ENCODE results near the gene CDK2AP2. TPM values are rescaled to one million over a fixed set of nuclear protein-coding genes. Genes with fewer than 3 reads are reported as not detected.

CDK2AP2 gene
- total RNA-seq, 6 donors from 2014 or later = 36.7 to 119 (median 89.0) TPM

DNA sequence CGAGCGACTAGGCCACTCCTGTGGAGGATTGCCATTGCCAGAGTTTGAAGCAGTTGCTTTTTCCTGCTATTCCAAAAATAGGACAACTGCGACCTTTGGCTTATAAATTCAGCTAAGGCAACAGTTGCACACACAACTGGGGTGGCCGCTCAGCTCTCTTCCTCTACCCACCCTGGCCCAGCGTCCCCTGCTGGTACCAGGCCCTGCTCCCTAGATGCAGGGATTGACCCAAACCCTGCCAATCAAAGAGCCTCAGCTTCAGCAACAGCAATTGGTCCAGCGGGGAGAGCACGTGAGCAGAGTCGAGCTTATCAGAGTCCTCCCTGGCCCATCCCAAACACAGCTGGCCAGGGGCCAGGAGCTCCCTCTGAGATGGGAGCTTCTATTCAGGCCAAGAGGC, 37.3 kb upstream of the CDK2AP2 start:
- WGBS, 2 donors = 67 to 70% methylated on average over 2 to 8 of the region's 8 CpGs
- peak overlapping the region in 1 of 4 donors; percentile 57 for H3K27ac ChIP-seq
- ATAC-seq (ENCODE audit: low FRiP score in 2 of 2) = peak in 1 of 2 donors; percentile 8
- H3K4me1 ChIP-seq = peaks cover 0 to 10% (median 2%) of the 10 kb centered on the region in 4 donors
- no peaks in the 10 kb centered on the region for H3K36me3 ChIP-seq
- DNase-seq = no peak
- H3K9me3 ChIP-seq = no peaks in the 10 kb centered on the region
- H3K4me3 ChIP-seq = no peak overlapping the region
- TF ChIP-seq POLR2A (IDR thresholded peaks at IDR 0.05) = no peak
- no peak for TF ChIP-seq POLR2AphosphoS5 (IDR thresholded peaks at IDR 0.05)
- TF ChIP-seq EP300 (IDR thresholded peaks at IDR 0.05) = no peak
- TF ChIP-seq, protein P1, sequence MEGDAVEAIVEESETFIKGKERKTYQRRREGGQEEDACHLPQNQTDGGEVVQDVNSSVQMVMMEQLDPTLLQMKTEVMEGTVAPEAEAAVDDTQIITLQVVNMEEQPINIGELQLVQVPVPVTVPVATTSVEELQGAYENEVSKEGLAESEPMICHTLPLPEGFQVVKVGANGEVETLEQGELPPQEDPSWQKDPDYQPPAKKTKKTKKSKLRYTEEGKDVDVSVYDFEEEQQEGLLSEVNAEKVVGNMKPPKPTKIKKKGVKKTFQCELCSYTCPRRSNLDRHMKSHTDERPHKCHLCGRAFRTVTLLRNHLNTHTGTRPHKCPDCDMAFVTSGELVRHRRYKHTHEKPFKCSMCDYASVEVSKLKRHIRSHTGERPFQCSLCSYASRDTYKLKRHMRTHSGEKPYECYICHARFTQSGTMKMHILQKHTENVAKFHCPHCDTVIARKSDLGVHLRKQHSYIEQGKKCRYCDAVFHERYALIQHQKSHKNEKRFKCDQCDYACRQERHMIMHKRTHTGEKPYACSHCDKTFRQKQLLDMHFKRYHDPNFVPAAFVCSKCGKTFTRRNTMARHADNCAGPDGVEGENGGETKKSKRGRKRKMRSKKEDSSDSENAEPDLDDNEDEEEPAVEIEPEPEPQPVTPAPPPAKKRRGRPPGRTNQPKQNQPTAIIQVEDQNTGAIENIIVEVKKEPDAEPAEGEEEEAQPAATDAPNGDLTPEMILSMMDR (IDR thresholded peaks at IDR 0.05) = no peak
- no peaks in the 10 kb centered on the region for H3K27me3 ChIP-seq

DNA sequence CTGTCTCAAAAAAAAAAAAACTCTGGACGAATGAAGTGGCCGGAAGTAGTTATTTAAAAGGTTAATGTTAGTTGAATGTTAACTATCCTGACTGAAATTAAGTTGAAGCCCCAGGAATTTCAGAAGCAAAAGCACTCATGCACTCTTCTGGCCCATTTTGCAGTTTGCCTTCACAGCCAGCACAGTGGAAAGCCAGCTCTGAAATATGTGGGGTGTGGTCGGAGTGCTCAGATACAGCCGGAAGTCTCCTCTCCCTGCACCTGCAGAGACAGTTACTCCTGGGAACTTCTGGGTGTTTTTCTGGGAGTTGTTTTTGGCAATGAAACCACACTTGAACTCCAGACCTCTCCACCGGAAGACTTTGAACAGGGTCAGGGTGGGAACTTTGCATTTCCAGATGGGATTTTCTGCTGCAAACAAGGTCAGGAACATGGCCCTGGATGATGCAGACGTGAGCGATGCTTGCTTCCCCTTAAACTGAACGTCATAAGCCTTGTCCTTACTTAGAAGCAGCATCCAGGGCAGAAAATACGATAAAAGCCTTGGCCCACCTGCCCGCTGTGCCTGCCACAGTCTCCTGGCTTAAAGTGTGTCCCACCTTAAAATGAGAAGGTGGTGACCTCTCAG, 36.8 kb upstream of the CDK2AP2 start:
- peak overlapping the region in 2 of 4 donors; percentile 57 to 64 for H3K27ac ChIP-seq
- H3K9me3 ChIP-seq = no peaks in the 10 kb centered on the region
- H3K4me1 ChIP-seq = peaks cover 0 to 10% (median 2%) of the 10 kb centered on the region in 4 donors
- no peak overlapping the region for H3K4me3 ChIP-seq
- H3K36me3 ChIP-seq = no peaks in the 10 kb centered on the region
- DNase-seq (peak in 1 of 2 donors; percentile 30), ATAC-seq (ENCODE audit: low FRiP score in 2 of 2) (peak in 1 of 2 donors; percentile 73)
- 61 to 62% methylated on average over 8 to 10 of the region's 10 CpGs for WGBS, 2 donors
- TF ChIP-seq, protein P1 (IDR thresholded peaks at IDR 0.05) = no peak
- TF ChIP-seq POLR2A (IDR thresholded peaks at IDR 0.05) (no peak), POLR2AphosphoS5 (IDR thresholded peaks at IDR 0.05) (no peak), EP300 (IDR thresholded peaks at IDR 0.05) (no peak)
- H3K27me3 ChIP-seq = no peaks in the 10 kb centered on the region

DNA sequence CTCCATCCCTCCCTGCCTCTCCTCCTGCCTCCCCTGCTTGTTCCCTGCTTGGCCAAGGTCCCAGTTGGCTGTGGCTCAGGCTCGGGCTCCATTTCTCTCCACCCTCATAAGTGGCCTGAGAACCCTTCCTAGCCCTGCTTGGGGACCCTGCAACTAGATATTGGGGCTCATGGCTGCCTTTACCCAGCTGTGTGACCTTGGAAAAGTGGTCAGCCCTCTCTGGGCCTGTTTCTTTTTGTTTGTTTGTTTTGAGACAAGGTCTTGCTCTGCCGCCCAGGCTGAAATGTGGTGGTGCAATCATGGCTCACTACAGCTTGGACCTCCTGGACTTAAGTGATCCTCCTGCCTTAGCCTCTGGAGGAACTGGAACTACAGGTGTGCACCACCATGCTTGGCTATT, 35.6 kb upstream of the CDK2AP2 start:
- Histone ChIP-seq H3K27ac (no peak overlapping the region), H3K4me1 (peaks cover 0 to 10% (median 2%) of the 10 kb centered on the region in 4 donors), H3K36me3 (no peaks in the 10 kb centered on the region), H3K27me3 (no peaks in the 10 kb centered on the region), H3K9me3 (no peaks in the 10 kb centered on the region), H3K4me3 (no peak overlapping the region)
- TF ChIP-seq POLR2A (IDR thresholded peaks at IDR 0.05) (no peak), POLR2AphosphoS5 (IDR thresholded peaks at IDR 0.05) (no peak), EP300 (IDR thresholded peaks at IDR 0.05) (no peak)
- TF ChIP-seq, protein P1 (IDR thresholded peaks at IDR 0.05) = no peak
- WGBS, 2 donors = 43 to 67% methylated on average over 2 of the region's 2 CpGs
- DNase-seq (no peak), ATAC-seq (ENCODE audit: low FRiP score in 2 of 2) (no peak)

DNA sequence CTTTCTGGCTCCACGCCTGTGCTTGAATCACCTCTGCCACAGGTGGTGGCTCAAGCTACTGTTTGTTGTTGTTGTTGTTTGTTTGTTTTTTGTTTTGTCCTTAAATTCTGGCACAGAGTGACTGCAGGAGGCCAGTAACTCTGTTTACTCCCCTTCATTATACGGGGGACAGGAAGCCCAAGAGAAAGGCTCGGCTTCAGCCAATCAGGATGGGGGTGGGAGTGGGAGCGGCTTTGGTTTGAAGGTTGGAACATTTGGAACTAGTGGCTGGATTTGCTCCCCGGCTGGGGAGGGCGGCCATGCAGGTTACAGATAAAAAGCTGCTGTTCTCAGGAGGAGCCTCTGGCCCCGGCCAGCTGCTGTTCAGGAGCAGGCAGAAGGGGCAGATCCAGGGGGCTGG, 35.0 kb upstream of the CDK2AP2 start:
- Histone ChIP-seq H3K4me3 (no peak overlapping the region), H3K27me3 (no peaks in the 10 kb centered on the region), H3K9me3 (no peaks in the 10 kb centered on the region), H3K4me1 (peaks cover 0 to 10% (median 2%) of the 10 kb centered on the region in 4 donors), H3K27ac (no peak overlapping the region), H3K36me3 (no peaks in the 10 kb centered on the region)
- WGBS, 2 donors = 75 to 78% methylated on average over 5 to 6 of the region's 7 CpGs
- TF ChIP-seq EP300 (IDR thresholded peaks at IDR 0.05) = no peak
- no peak for TF ChIP-seq POLR2A (IDR thresholded peaks at IDR 0.05)
- no peak for TF ChIP-seq POLR2AphosphoS5 (IDR thresholded peaks at IDR 0.05)
- TF ChIP-seq, protein P1 (IDR thresholded peaks at IDR 0.05) = no peak
- DNase-seq (no peak), ATAC-seq (ENCODE audit: low FRiP score in 2 of 2) (no peak)

DNA sequence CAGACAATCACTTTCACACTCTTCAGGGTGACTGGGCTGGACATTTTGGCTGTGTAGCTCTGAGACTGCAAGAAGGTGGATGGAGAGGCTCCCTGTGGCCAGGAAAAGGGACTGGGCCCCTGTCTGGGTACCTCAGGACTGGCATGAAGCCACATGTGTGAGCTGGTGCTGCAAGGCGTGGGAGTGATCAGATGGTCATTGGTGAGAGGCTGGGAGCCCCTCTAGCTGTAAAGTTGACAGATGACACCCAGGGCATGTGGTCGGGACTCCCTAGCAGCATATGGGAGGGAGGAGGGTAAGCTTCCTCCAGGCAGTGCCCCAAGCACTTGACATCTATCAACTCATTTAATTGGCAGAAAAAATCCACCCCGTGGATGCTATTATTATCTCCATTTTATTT, 34.2 kb upstream of the CDK2AP2 start:
- 63 to 73% methylated on average over 3 of the region's 3 CpGs for WGBS, 2 donors

More for the DNA sequence above, 34.2 kb upstream of the CDK2AP2 start:
- H3K36me3 ChIP-seq = no peaks in the 10 kb centered on the region
- ATAC-seq (ENCODE audit: low FRiP score in 2 of 2) (no peak), DNase-seq (no peak)
- TF ChIP-seq POLR2A (IDR thresholded peaks at IDR 0.05) = no peak
- TF ChIP-seq EP300 (IDR thresholded peaks at IDR 0.05) = no peak
- TF ChIP-seq, protein P1 (IDR thresholded peaks at IDR 0.05) = no peak
- TF ChIP-seq POLR2AphosphoS5 (IDR thresholded peaks at IDR 0.05) = no peak
- no peaks in the 10 kb centered on the region for H3K9me3 ChIP-seq
- no peak overlapping the region for H3K4me3 ChIP-seq
- no peak overlapping the region for H3K27ac ChIP-seq
- peaks cover 0 to 10% (median 2%) of the 10 kb centered on the region in 4 donors for H3K4me1 ChIP-seq
- H3K27me3 ChIP-seq = no peaks in the 10 kb centered on the region

All from upper lobe of left lung (tissue), 6 donors.